Measurements from ENCODE around the gene SH3GL2. TPM values are rescaled to one million over a fixed set of nuclear protein-coding genes. Genes with fewer than 3 reads are reported as not detected.

The SH3GL2 gene
- total and polyA plus RNA-seq, 4 donors, result 0.06 to 0.08 TPM; not detected in 2

GRCh38 chr9:17556935-17557334 is 21.9 kb upstream of the SH3GL2 start:
- 50% methylated on average over 2 of the region's 2 CpGs for WGBS
- no peak overlapping the region for H3K4me3 ChIP-seq (ENCODE audit: low read depth in 1 of 3, low read length in 3 of 3)
- no peak overlapping the region for H3K27ac ChIP-seq (ENCODE audit: low read depth in 1 of 2, low read length in 2 of 2)
- no peak overlapping the region for H3K9ac ChIP-seq (ENCODE audit: low read depth in 1 of 2, low read length in 2 of 2)
- no peaks in the 10 kb centered on the region for H3K27me3 ChIP-seq (ENCODE audit: control insufficient read depth in 4 of 4, insufficient read depth in 4 of 4, low read length in 3 of 4)
- no peaks in the 10 kb centered on the region for H3K36me3 ChIP-seq (ENCODE audit: control insufficient read depth in 4 of 4, insufficient read depth in 3 of 4, low read depth in 1 of 4, low read length in 3 of 4)
- TF ChIP-seq HNF4G (IDR thresholded peaks at IDR 0.05) (no peak), FOXA2 (IDR thresholded peaks at IDR 0.05) (no peak), ZBTB33 (IDR thresholded peaks at IDR 0.05) (no peak), ATF3 (IDR thresholded peaks at IDR 0.05) (no peak), RXRA (IDR thresholded peaks at IDR 0.05) (no peak), MAX (IDR thresholded peaks at IDR 0.05) (no peak), HNF4A (conservative IDR thresholded peaks at IDR 0.05) (no peak), TAF1 (conservative IDR thresholded peaks at IDR 0.05) (no peak)
- H3K9me3 ChIP-seq (ENCODE audit: control insufficient read depth in 4 of 4, low read length in 3 of 4), result no peaks in the 10 kb centered on the region
- H3K4me1 ChIP-seq (ENCODE audit: control insufficient read depth in 4 of 4, insufficient read depth in 4 of 4, low read length in 3 of 4), result no peaks in the 10 kb centered on the region
- no peak for DNase-seq (ENCODE audit: low spot score)

- Histone ChIP-seq H3K4me1 (ENCODE audit: control insufficient read depth in 4 of 4, insufficient read depth in 4 of 4, low read length in 3 of 4) (no peaks in the 10 kb centered on the region), H3K36me3 (ENCODE audit: control insufficient read depth in 4 of 4, insufficient read depth in 3 of 4, low read depth in 1 of 4, low read length in 3 of 4) (no peaks in the 10 kb centered on the region), H3K9ac (ENCODE audit: low read depth in 1 of 2, low read length in 2 of 2) (no peak overlapping the region), H3K27ac (ENCODE audit: low read depth in 1 of 2, low read length in 2 of 2) (no peak overlapping the region), H3K27me3 (ENCODE audit: control insufficient read depth in 4 of 4, insufficient read depth in 4 of 4, low read length in 3 of 4) (peaks cover 0 to under 1% (median 0%) of the 10 kb centered on the region in 4 donors), H3K9me3 (ENCODE audit: control insufficient read depth in 4 of 4, low read length in 3 of 4) (no peaks in the 10 kb centered on the region), H3K4me3 (ENCODE audit: low read depth in 1 of 3, low read length in 3 of 3) (no peak overlapping the region)
- 48% methylated on average over 5 of the region's 5 CpGs for WGBS
- TF ChIP-seq HNF4G (IDR thresholded peaks at IDR 0.05) (no peak), REST (IDR thresholded peaks at IDR 0.05) (no peak), ATF3 (IDR thresholded peaks at IDR 0.05) (no peak), FOXA2 (IDR thresholded peaks at IDR 0.05) (no peak), HNF4A (conservative IDR thresholded peaks at IDR 0.05) (no peak), NR2F2 (IDR thresholded peaks at IDR 0.05) (no peak), EGR1 (IDR thresholded peaks at IDR 0.05; ENCODE audit: low read depth in 2 of 2) (no peak), RXRA (IDR thresholded peaks at IDR 0.05) (no peak), MAX (IDR thresholded peaks at IDR 0.05) (no peak), GABPA (IDR thresholded peaks at IDR 0.05 in 1 of 2, conservative IDR thresholded peaks at IDR 0.05 in 1 of 2) (no peak), JUND (IDR thresholded peaks at IDR 0.05) (no peak), TAF1 (conservative IDR thresholded peaks at IDR 0.05) (no peak), FOXA1 (IDR thresholded peaks at IDR 0.05) (no peak), CTCF (IDR thresholded peaks at IDR 0.05; ENCODE audit: low read depth, low read length, missing input control) (no peak), SP1 (IDR thresholded peaks at IDR 0.05) (no peak), RAD21 (IDR thresholded peaks at IDR 0.05) (no peak), YY1 (IDR thresholded peaks at IDR 0.05) (no peak), ZBTB33 (IDR thresholded peaks at IDR 0.05) (no peak)
- DNase-seq (ENCODE audit: low spot score), result no peak
Observed at GRCh38 chr9:17571825-17572224, 7.0 kb upstream of the SH3GL2 start.

Data from liver (tissue), 9 donors.